IMR-90 (cell line): ENCODE data around the gene ITPRIP.

Experiments used
- CTCF ChIP-seq: conservative IDR thresholded peaks from 2 replicates; pipeline ENCODE4 v1.5.1; 2012; ENCODE audit warnings: mild to moderate bottlenecking, low read depth, low read length, improper control_type of control experiment
- FOS ChIP-seq: fragments of 150-350 bp; IDR thresholded peaks from 2 replicates; pipeline ENCODE4 v1.6.1; 2016; ENCODE audit warnings: low read depth, low read length
- POLR2A ChIP-seq: IDR thresholded peaks from 2 replicates; pipeline ENCODE4 v1.6.1; 2012; ENCODE audit warnings: mild to moderate bottlenecking, low read depth, low read length
- RCOR1 ChIP-seq: IDR thresholded peaks from 2 replicates; pipeline ENCODE4 v1.6.1; 2012; ENCODE audit warnings: mild to moderate bottlenecking, low read length, improper control_type of control experiment; ENCODE audit not compliant: insufficient replicate concordance
- RFX5 ChIP-seq: IDR thresholded peaks from 2 replicates; pipeline ENCODE4 v1.8.0; 2012; ENCODE audit warnings: low read depth, mild to moderate bottlenecking, low read length, moderate library complexity
- TF ChIP-seq, protein P1 (sequence below): fragments of 150-350 bp; IDR thresholded peaks from 2 replicates; pipeline ENCODE4 v1.6.1; 2017; ENCODE audit warnings: mild to moderate bottlenecking, antibody characterized with exemption, low read length, low read depth

DNA sequence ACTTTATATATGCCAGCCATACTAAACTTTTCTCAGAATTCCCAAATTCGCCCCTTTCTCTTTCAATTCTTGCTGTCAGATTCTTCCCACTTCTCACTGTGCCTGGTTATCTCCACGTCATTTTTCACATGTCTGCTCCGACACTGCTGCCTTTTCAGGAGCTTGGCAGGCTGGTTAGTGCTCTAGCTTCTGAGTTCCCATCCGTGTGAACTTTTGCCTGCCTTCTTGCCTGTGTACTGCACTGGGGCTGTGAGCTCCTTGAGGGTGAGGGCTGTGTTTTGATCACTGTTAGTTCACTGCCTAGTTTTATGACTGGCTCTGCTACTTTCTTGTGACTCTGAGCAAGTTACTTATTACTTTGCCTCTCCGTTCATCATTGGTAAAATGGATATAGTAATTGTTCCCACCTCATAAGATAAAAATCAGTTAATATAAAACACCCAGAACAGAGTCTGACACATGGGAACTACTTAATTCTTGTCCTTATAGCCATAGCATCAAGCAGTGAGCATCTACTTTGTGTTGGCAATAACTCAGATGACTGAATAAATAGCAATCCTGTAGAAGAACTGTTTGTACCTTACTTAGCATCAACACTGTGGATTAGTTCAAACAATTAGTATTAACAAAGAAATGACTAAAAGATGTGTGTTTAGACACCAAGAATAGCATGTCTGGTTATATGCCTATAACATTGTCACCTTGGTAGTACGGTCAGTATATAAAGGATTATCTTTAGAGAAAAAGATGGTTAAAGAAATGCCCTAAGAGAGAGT lies 78.1 kb downstream of the ITPRIP start:
- TF ChIP-seq, protein P1, sequence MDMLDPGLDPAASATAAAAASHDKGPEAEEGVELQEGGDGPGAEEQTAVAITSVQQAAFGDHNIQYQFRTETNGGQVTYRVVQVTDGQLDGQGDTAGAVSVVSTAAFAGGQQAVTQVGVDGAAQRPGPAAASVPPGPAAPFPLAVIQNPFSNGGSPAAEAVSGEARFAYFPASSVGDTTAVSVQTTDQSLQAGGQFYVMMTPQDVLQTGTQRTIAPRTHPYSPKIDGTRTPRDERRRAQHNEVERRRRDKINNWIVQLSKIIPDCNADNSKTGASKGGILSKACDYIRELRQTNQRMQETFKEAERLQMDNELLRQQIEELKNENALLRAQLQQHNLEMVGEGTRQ = no peak
- TF ChIP-seq CTCF (no peak), RCOR1 (no peak), RFX5 (no peak), POLR2A (no peak), FOS (no peak)
